ENCODE data around the gene UMODL1. TPM values are rescaled to one million over a fixed set of nuclear protein-coding genes. Genes with fewer than 3 reads are reported as not detected.
A peak's percentile ranks its signal among the peaks of the same experiment; 100 is the strongest.

UMODL1 gene
- total RNA-seq, 4 donors from 2014 or later, result 0.15 to 0.21 TPM; not detected in 2

DNA sequence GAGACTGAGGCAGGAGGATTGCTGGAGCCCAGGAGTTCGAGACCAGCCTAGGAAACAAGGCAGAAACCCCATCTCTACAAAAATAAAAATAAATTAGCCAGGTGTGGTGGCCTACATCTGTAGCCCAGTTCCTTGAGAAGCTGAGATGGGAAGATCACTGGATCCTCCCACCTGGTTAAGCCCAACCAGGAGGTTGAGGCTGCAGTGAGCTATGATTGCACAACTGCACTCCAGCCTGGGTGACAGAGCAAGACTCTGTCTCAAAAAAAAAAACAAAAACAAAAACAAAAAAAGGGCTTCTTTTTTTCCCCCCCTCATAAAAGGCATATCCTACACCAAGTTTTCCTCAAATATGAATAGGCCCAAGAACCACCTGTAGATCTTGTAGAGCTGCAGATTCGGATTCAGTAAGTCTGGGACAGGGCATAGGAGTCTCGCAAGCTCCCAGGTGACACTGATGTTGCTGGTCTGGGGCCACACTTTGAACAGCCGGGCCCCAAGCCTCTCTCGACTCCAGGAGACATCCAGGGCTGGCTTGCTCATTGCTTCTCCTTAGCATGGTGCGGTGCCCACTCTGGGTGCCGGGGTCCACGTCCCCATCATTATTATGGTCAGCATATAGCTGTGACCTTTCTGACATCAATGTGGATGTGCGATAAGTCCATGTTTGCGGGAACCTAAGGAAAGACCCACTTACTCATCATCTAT is 22.1 kb upstream of the UMODL1 start:
- TF ChIP-seq POLR2AphosphoS5 (IDR thresholded peaks at IDR 0.05) (no peak), POLR2A (IDR thresholded peaks at IDR 0.05) (no peak), EP300 (IDR thresholded peaks at IDR 0.05) (no peak)
- TF ChIP-seq, protein P1, sequence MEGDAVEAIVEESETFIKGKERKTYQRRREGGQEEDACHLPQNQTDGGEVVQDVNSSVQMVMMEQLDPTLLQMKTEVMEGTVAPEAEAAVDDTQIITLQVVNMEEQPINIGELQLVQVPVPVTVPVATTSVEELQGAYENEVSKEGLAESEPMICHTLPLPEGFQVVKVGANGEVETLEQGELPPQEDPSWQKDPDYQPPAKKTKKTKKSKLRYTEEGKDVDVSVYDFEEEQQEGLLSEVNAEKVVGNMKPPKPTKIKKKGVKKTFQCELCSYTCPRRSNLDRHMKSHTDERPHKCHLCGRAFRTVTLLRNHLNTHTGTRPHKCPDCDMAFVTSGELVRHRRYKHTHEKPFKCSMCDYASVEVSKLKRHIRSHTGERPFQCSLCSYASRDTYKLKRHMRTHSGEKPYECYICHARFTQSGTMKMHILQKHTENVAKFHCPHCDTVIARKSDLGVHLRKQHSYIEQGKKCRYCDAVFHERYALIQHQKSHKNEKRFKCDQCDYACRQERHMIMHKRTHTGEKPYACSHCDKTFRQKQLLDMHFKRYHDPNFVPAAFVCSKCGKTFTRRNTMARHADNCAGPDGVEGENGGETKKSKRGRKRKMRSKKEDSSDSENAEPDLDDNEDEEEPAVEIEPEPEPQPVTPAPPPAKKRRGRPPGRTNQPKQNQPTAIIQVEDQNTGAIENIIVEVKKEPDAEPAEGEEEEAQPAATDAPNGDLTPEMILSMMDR (IDR thresholded peaks at IDR 0.05), result no peak
- Histone ChIP-seq H3K36me3 (no peaks in the 10 kb centered on the region), H3K9me3 (no peaks in the 10 kb centered on the region), H3K27ac (no peak overlapping the region), H3K27me3 (no peaks in the 10 kb centered on the region), H3K4me1 (no peaks in the 10 kb centered on the region), H3K4me3 (no peak overlapping the region)
- DNase-seq (ENCODE audit: low spot score in 2 of 2), result no peak
- 98% methylated on average over 10 of the region's 10 CpGs for WGBS

DNA sequence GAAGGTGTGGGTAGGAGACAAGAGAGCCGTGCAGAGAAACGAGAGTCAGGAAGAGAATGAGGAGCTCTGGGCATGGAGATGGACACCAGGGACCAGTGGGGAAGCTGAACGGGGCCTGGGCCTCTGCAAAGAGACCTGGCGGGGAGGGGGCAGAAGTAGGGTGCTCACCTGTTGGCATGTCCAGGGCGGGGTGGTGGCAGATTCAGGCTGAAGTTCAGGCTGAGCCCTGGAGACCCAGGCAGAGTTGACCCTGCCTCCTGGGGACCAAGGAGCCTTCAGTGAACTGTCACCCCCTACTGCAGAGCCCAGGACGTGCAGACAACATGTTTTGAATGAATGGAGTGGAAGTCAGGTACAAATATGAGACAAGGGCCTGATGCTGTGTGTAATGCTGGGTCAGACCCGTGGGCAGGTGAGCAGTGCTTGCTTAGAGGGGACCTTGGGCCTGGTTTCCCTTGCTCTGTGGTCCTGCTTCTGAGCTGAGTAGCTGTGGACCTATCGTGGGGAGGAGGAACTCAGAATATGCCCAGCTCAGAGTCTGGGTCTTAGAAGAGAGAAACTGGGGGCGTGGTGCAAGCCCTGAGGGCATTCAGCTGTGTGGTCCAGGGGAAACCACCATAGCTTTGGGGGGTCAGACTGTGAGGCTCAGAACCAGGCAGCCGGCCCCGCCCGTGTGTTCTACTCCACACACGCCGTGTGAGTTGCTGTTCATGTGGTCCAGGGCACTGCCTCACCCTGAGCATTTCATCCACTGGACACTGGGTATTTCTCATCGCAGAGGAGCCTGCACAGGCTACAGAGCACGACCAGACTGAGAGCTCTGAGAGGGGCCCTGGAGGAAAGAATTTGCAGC is 21.3 kb upstream of the UMODL1 start:
- Histone ChIP-seq H3K27me3 (no peaks in the 10 kb centered on the region), H3K4me1 (no peaks in the 10 kb centered on the region), H3K4me3 (no peak overlapping the region), H3K36me3 (no peaks in the 10 kb centered on the region), H3K9me3 (no peaks in the 10 kb centered on the region), H3K27ac (no peak overlapping the region)
- 94% methylated on average over 9 of the region's 16 CpGs for WGBS
- TF ChIP-seq POLR2A (IDR thresholded peaks at IDR 0.05) (no peak), EP300 (IDR thresholded peaks at IDR 0.05) (no peak), POLR2AphosphoS5 (IDR thresholded peaks at IDR 0.05) (no peak)
- TF ChIP-seq, protein P1 (IDR thresholded peaks at IDR 0.05), result no peak
- no peak for DNase-seq (ENCODE audit: low spot score in 2 of 2)

DNA sequence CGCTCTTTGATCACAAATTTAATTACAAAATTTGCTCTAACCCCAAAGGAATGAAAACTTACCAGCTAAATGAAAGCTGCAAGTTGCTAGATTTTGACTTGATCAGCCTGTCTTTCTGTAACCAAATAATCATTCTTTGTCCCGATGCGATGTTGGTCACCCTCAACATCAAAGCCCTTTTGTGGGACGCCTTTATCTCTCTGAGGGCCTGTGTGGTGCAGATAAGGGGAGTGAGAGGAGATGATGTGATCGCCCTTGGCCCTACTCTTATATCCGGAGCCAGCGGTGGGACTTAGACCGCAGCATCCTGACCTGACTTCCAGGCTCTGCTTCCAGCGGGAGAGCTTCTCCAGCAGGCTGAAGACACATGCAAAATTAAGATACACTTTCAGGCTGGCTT is 19.3 kb upstream of the UMODL1 start:
- no peak overlapping the region for H3K27ac ChIP-seq
- TF ChIP-seq, protein P1 (IDR thresholded peaks at IDR 0.05), result no peak
- TF ChIP-seq POLR2AphosphoS5 (IDR thresholded peaks at IDR 0.05), result no peak
- no peak for TF ChIP-seq EP300 (IDR thresholded peaks at IDR 0.05)
- TF ChIP-seq POLR2A (IDR thresholded peaks at IDR 0.05), result no peak
- DNase-seq (ENCODE audit: low spot score in 2 of 2), result no peak
- no peak overlapping the region for H3K4me3 ChIP-seq
- peaks cover 6% of the 10 kb centered on the region for H3K4me1 ChIP-seq
- H3K27me3 ChIP-seq, result no peaks in the 10 kb centered on the region
- no peaks in the 10 kb centered on the region for H3K9me3 ChIP-seq
- WGBS, result 74% methylated on average over 9 of the region's 9 CpGs
- no peaks in the 10 kb centered on the region for H3K36me3 ChIP-seq

DNA sequence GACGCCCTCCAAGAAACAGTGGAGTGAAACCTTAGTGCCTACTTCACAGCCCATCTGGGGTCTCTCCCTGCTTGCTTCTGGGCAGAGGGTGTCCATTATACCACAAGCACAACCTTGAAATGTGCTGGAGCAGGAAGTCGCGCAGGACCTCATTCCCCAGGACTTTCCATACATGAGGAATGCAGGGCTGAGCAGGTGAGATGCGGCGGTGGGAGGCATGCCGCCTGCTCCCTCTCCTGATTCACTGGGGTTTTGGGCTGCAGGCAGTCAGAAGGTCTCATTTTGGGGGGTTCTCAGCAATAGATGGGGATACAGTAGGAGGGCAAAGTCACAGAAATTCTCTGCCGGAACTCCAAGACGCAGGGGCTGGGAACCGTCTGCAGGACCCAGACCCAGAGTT is 15.7 kb upstream of the UMODL1 start:
- Histone ChIP-seq H3K27ac (no peak overlapping the region), H3K4me1 (peaks cover 27% of the 10 kb centered on the region), H3K36me3 (no peaks in the 10 kb centered on the region), H3K9me3 (no peaks in the 10 kb centered on the region), H3K27me3 (no peaks in the 10 kb centered on the region), H3K4me3 (no peak overlapping the region)
- no peak for TF ChIP-seq POLR2A (IDR thresholded peaks at IDR 0.05)
- TF ChIP-seq POLR2AphosphoS5 (IDR thresholded peaks at IDR 0.05), result no peak
- TF ChIP-seq, protein P1 (IDR thresholded peaks at IDR 0.05), result no peak
- no peak for TF ChIP-seq EP300 (IDR thresholded peaks at IDR 0.05)
- WGBS, result 96% methylated on average over 8 of the region's 9 CpGs
- DNase-seq (ENCODE audit: low spot score in 2 of 2), result no peak

DNA sequence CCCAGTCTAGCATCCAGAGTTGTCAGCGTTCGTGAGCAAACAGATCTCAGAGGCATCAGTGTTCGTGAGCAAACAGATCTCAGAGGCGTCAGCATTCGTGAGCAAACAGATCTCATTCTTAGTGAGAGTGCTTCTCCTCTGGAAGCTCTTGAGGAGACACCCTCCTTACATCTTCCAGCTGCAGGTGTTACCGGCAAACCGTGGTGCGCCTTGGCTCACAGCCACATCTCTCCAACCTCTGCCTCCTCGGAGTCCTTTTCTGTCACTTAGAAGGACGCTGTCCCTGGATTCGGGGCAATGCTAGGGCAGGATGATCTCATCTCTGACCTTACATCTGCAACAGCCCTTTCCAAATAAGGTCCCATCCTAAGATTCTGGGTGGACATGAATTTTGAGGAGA is 14.6 kb upstream of the UMODL1 start:
- peaks cover 35% of the 10 kb centered on the region for H3K4me1 ChIP-seq
- 62% methylated on average over 11 of the region's 11 CpGs for WGBS
- peak overlapping the region; percentile 60 for H3K27ac ChIP-seq
- peak overlapping the region; percentile 20 for H3K4me3 ChIP-seq
- no peaks in the 10 kb centered on the region for H3K36me3 ChIP-seq
- no peak for DNase-seq (ENCODE audit: low spot score in 2 of 2)
- no peak for TF ChIP-seq POLR2A (IDR thresholded peaks at IDR 0.05)
- no peak for TF ChIP-seq POLR2AphosphoS5 (IDR thresholded peaks at IDR 0.05)
- TF ChIP-seq EP300 (IDR thresholded peaks at IDR 0.05), result no peak
- TF ChIP-seq, protein P1 (IDR thresholded peaks at IDR 0.05), result no peak
- H3K9me3 ChIP-seq, result no peaks in the 10 kb centered on the region
- no peaks in the 10 kb centered on the region for H3K27me3 ChIP-seq

All from suprapubic skin (tissue), 4 donors.